K562 (cell line): ENCODE results near the gene HDAC1. TPM values are rescaled to one million over a fixed set of nuclear protein-coding genes. Genes with fewer than 3 reads are reported as not detected.

Experiments used
- ADNP ChIP-seq: fragments of 200-800 bp; sonication (Bioruptor generic); IDR thresholded peaks from 2 replicates; pipeline ENCODE4 v1.6.1; 2016; ENCODE audit warnings: missing genetic modification characterization, missing compliant biosample characterization
- COPS2 ChIP-seq: fragments of 450-650 bp; conservative IDR thresholded peaks from 2 replicates; pipeline ENCODE4 v1.6.1; 2016; ENCODE audit warnings: mild to moderate bottlenecking, moderate library complexity
- CTBP1 ChIP-seq: fragments of 450-650 bp; IDR thresholded peaks from 2 replicates; pipeline ENCODE4 v1.6.1; 2016; ENCODE audit warnings: borderline replicate concordance
- CTCF ChIP-seq, 3 experiments: IDR thresholded peaks in 2 of 3; conservative IDR thresholded peaks in 1 of 3; 2 replicates each; pipeline ENCODE4 v1.5.1; 2011 to 2012; ENCODE audit warnings: low read length in 3 of 3, mild to moderate bottlenecking in 3 of 3, control low read depth in 2 of 3, improper control_type of control experiment in 1 of 3, inconsistent platforms in 1 of 3, low read depth in 1 of 3, mixed read lengths in 1 of 3, moderate library complexity in 1 of 3; ENCODE audit not compliant: insufficient read depth in 2 of 3
- CUX1 ChIP-seq: fragments of 200-800 bp; sonication (Bioruptor generic); IDR thresholded peaks from 2 replicates; pipeline ENCODE4 v1.6.1; 2016; ENCODE audit warnings: missing genetic modification characterization, missing compliant biosample characterization
- JUND ChIP-seq, 2 experiments: IDR thresholded peaks; 2 replicates in 1 of 2; 3 replicates in 1 of 2; pipeline ENCODE4 v1.6.1; 2011; ENCODE audit warnings: borderline replicate concordance in 2 of 2, low read depth in 2 of 2, low read length in 2 of 2, improper control_type of control experiment in 1 of 2, missing biosample characterization in 1 of 2, missing genetic modification characterization in 1 of 2, missing genetic modification reagents in 1 of 2
- LARP7 ChIP-seq: fragments of 450-650 bp; IDR thresholded peaks from 2 replicates; pipeline ENCODE4 v1.6.1; 2016
- MLLT1 ChIP-seq, 2 experiments: fragments of 450-650 bp; IDR thresholded peaks; 2 replicates each; pipeline ENCODE4 v1.6.1; 2016
- NCOR1 ChIP-seq: fragments of 450-650 bp; IDR thresholded peaks from 2 replicates; pipeline ENCODE4 v1.6.1; 2016; ENCODE audit warnings: mild to moderate bottlenecking, moderate library complexity
- NFRKB ChIP-seq: fragments of 450-650 bp; IDR thresholded peaks from 2 replicates; pipeline ENCODE4 v1.6.1; 2016; ENCODE audit warnings: low read depth
- SIRT6 ChIP-seq: IDR thresholded peaks from one replicate; pipeline ENCODE4 v1.6.1; 2012; ENCODE audit warnings: low read depth, mild to moderate bottlenecking, control low read depth, inconsistent platforms, low read length, moderate library complexity
- SNIP1 ChIP-seq: fragments of 450-650 bp; IDR thresholded peaks from 2 replicates; pipeline ENCODE4 v1.7.1; 2017; ENCODE audit warnings: low read depth, mild to moderate bottlenecking
- SP1 ChIP-seq: sonication (generic); formaldehyde crosslinking; IDR thresholded peaks from 2 replicates; pipeline ENCODE4 v1.8.1; 2022; ENCODE audit warnings: mild to moderate bottlenecking, missing genetic modification reagents
- XRCC4 ChIP-seq: IDR thresholded peaks from one replicate; pipeline ENCODE4 v1.6.1; 2011; ENCODE audit not compliant: insufficient read depth, insufficient read length; ENCODE audit errors: extremely low read depth
- ZBTB2 ChIP-seq: fragments of 450-650 bp; IDR thresholded peaks from 2 replicates; pipeline ENCODE4 v1.6.1; 2016; ENCODE audit warnings: antibody characterized with exemption
- ZNF197 ChIP-seq: fragments of 200-800 bp; sonication (Bioruptor generic); IDR thresholded peaks from 2 replicates; pipeline ENCODE4 v1.6.1; 2016; ENCODE audit warnings: low read depth, missing genetic modification characterization, missing compliant biosample characterization
- ZNF551 ChIP-seq: fragments of 250-450 bp; sonication (Bioruptor Pico); IDR thresholded peaks from 2 replicates; pipeline ENCODE4 v1.5.0; 2021; ENCODE audit warnings: mild to moderate bottlenecking, moderate library complexity
- polyA plus RNA-seq, 8 experiments: library from polyadenylated mRNA; depleted of rRNA in 4 of 8; stranded (reverse) in 5 of 8; unstranded in 3 of 8; fragments of >200 nt; fragmentation: Nextera tagmentation in 2 of 8; fragmentation: Illumina TruSeq in 1 of 8; extraction: Ambion mirVana in 2 of 8; extraction: Trizol in 1 of 8; gene quantifications; 2 replicates each; pipeline versions ENCODE4 v1.2.1 to v1.2.3, GENCODE V29; 2011 to 2014; ENCODE audit warnings: inconsistent platforms in 1 of 8, missing spikeins in 1 of 8
- total RNA-seq, 7 experiments: library from RNA; depleted of rRNA in 6 of 7; stranded (reverse); fragments of >200 nt in 6 of 7; fragmentation: Illumina TruSeq in 2 of 7; extraction: Trizol in 2 of 7; gene quantifications; 2 replicates each; pipeline versions ENCODE4 v1.2.1 to v1.2.3, GENCODE V29; 2011 to 2021; ENCODE audit warnings: low replicate concordance in 1 of 7

The HDAC1 gene
- total and polyA plus RNA-seq, 9 of the 15 experiments (the other 6 are each of a cell fraction or from before 2014, with no cell fraction given): 169 to 384 (median 193) TPM

GRCh38 chr1:32291708-32292538 lies at the start of gene HDAC1 (continued):
- TF ChIP-seq CUX1 (CRISPR knock-in tag) (no peak), LARP7 (peak; percentile 96; the same call in 1 of the 2 replicates), ZNF197 (CRISPR knock-in tag) (peak; percentile 15; the same call in 1 of the 2 replicates), CTCF (IDR thresholded peaks at IDR 0.05 in 2 of 3, conservative IDR thresholded peaks at IDR 0.05 in 1 of 3; ENCODE audit: insufficient read depth in 2 of 3, low read depth in 1 of 3, low read length in 3 of 3) (no peak), SNIP1 (peak; percentile 16; the same call in 1 of the 2 replicates), ZNF551 (CRISPR knock-in tag) (no peak), ZBTB2 (peak; percentile 83), SIRT6 (no peak), COPS2 (no peak), NCOR1 (peak; percentile 26; the same call in 1 of the 2 replicates), NFRKB (peak; percentile 52), XRCC4 (no peak), ADNP (0 out of 2 replicates have a peak, but pooled peaks have one; percentile 11), JUND (IDR thresholded peaks at IDR 0.05; ENCODE audit: borderline replicate concordance, low read depth, low read length) (peak; percentile 98), JUND (tag; IDR thresholded peaks at IDR 0.05; ENCODE audit: borderline replicate concordance, low read depth, low read length) (no peak; the same call in 2 of the 3 replicates), CTBP1 (peak; percentile 63), MLLT1 (IDR thresholded peaks at IDR 0.05) (peak; percentile 86 to 94), SP1 (CRISPR knock-in tag) (peak; percentile 90)
